HCT116 (cell line): Measurements from ENCODE around the gene ITGA11. TPM values are rescaled to one million over a fixed set of nuclear protein-coding genes. Genes with fewer than 3 reads are reported as not detected.

Source experiments
- ATAC-seq: fragments of 200-7000 bp; cut with Tn5 transposase; 2 replicates; pipeline ENCODE4 v1.9.1; 2020; ENCODE audit warnings: mild to moderate bottlenecking, moderate library complexity
- BruUV-seq: library from RNA; stranded (reverse); fragments of 400-500 nt; replicated peaks from 2 replicates; lab custom pipeline; 2021; lab: Mats Ljungman, UMichigan
- CTCF ChIA-PET: fragments of 300-600 bp; sonication (Branson Sonifier 250); formaldehyde crosslinking; loops from one replicate; lab custom pipeline; 2021; ENCODE audit warnings: antibody characterized with exemption; lab: Charles Lee
- POLR2A ChIA-PET: fragments of 300-600, 350-600 bp; sonication (Branson Sonifier 250); formaldehyde crosslinking; loops from one replicate; lab custom pipeline; 2021; ENCODE audit warnings: antibody characterized with exemption; lab: Charles Lee
- RAD21 ChIA-PET, 2 experiments: fragments of 300-600 bp; sonication (Branson Sonifier 250); formaldehyde crosslinking; loops; one replicate each; lab custom pipeline; 2023; ENCODE audit warnings: low total read pairs in 2 of 2; ENCODE audit not compliant: uncharacterized antibody in 2 of 2, unreplicated experiment in 2 of 2, low non-redundant PET in 1 of 2; lab: Charles Lee
- DNase-seq: peaks from one replicate; pipeline ENCODE4 v3.0.0-alpha.2; 2010; ENCODE audit warnings: low read depth, low spot score
- H2AFZ ChIP-seq: fragments of 200-600 bp; shearing (Covaris generic), sonication (generic); 2 replicates; pipeline ENCODE4 v1.6.1; 2017; ENCODE audit warnings: low read depth, mixed run types, mixed read lengths, antibody characterized with exemption, low read length; ENCODE audit not compliant: poor library complexity, severe bottlenecking
- H3K27ac ChIP-seq: 2 replicates; pipeline ENCODE4 v1.5.1; 2012; ENCODE audit warnings: low read depth, low read length
- H3K27me3 ChIP-seq: fragments of 200-600 bp; sonication (generic); 2 replicates; pipeline ENCODE4 v1.6.1; 2016; ENCODE audit warnings: mixed run types, low read length, mixed read lengths; ENCODE audit not compliant: insufficient read depth
- H3K36me3 ChIP-seq, 2 experiments: fragments of 200-500 bp in 1 of 2; fragments of 200-600 bp in 1 of 2; sonication (Bioruptor generic) in 1 of 2; sonication (generic) in 1 of 2; 2 replicates each; pipeline versions ENCODE4 v1.5.1 to v1.6.1; 2014 to 2016; ENCODE audit warnings: low read length in 2 of 2, inconsistent platforms in 1 of 2, mixed read lengths in 1 of 2, mixed run types in 1 of 2; ENCODE audit not compliant: insufficient read depth in 2 of 2, control insufficient read depth in 1 of 2
- H3K4me1 ChIP-seq, 2 experiments: fragments of 200-600 bp in 1 of 2; sonication (generic) in 1 of 2; 2 replicates each; pipeline versions ENCODE4 v1.5.1 to v1.6.1; 2012 to 2017; ENCODE audit warnings: low read length in 2 of 2, inconsistent platforms in 1 of 2, mild to moderate bottlenecking in 1 of 2, mixed read lengths in 1 of 2, mixed run types in 1 of 2, moderate library complexity in 1 of 2; ENCODE audit not compliant: insufficient read depth in 2 of 2, control insufficient read depth in 1 of 2
- H3K4me2 ChIP-seq: fragments of 200-600 bp; sonication (generic); 2 replicates; pipeline ENCODE4 v1.6.1; 2017; ENCODE audit warnings: mixed run types, low read length, mixed read lengths
- H3K4me3 ChIP-seq, 2 experiments: fragments of 200-600 bp in 1 of 2; sonication (generic) in 1 of 2; replicated peaks in 1 of 2; 2 replicates each; pipeline ENCODE4 v1.5.1; 2011 to 2016; ENCODE audit warnings: low read length in 2 of 2, control low read depth in 1 of 2, low read depth in 1 of 2, mild to moderate bottlenecking in 1 of 2, mixed read lengths in 1 of 2, mixed run types in 1 of 2
- H3K79me2 ChIP-seq: fragments of 200-600 bp; sonication (generic); 2 replicates; pipeline ENCODE4 v1.6.1; 2017; ENCODE audit warnings: mild to moderate bottlenecking, mixed run types, low read length, moderate library complexity, mixed read lengths; ENCODE audit not compliant: insufficient read depth
- H3K9ac ChIP-seq: fragments of 200-600 bp; sonication (generic); 2 replicates; pipeline ENCODE4 v1.6.1; 2016; ENCODE audit warnings: low read length, mixed read lengths
- H3K9me2 ChIP-seq: fragments of 200-600 bp; sonication (generic), shearing (Covaris generic); 2 replicates; pipeline ENCODE4 v1.6.1; 2017; ENCODE audit warnings: mixed run types, mild to moderate bottlenecking, moderate library complexity; ENCODE audit not compliant: insufficient read depth
- H3K9me3 ChIP-seq, 2 experiments: fragments of 200-500 bp in 1 of 2; fragments of 200-600 bp in 1 of 2; sonication (Bioruptor generic) in 1 of 2; sonication (generic) in 1 of 2; 2 replicates each; pipeline ENCODE4 v1.6.1; 2014 to 2017; ENCODE audit warnings: low read length in 2 of 2, mixed read lengths in 2 of 2, inconsistent platforms in 1 of 2, low read depth in 1 of 2, mild to moderate bottlenecking in 1 of 2, mixed run types in 1 of 2, moderate library complexity in 1 of 2; ENCODE audit not compliant: control insufficient read depth in 1 of 2, insufficient read depth in 1 of 2
- H4K20me1 ChIP-seq: fragments of 200-600 bp; sonication (generic), shearing (Covaris generic); 2 replicates; pipeline ENCODE4 v1.6.1; 2017; ENCODE audit warnings: mixed run types, mild to moderate bottlenecking, moderate library complexity; ENCODE audit not compliant: insufficient read depth
- CEBPB ChIP-seq: IDR thresholded peaks from 2 replicates; pipeline ENCODE4 v1.6.1; 2012; ENCODE audit warnings: low read depth
- EZH2 ChIP-seq: fragments of 200-600 bp; sonication (generic); IDR thresholded peaks from 2 replicates; pipeline ENCODE4 v1.6.1; 2017; ENCODE audit warnings: antibody characterized with exemption, mixed run types
- EZH2phosphoT487 ChIP-seq: fragments of 200-600 bp; IDR thresholded peaks from 2 replicates; pipeline ENCODE4 v1.6.1; 2018; ENCODE audit warnings: antibody characterized with exemption, borderline replicate concordance
- FOSL1 ChIP-seq: IDR thresholded peaks from 2 replicates; pipeline ENCODE4 v1.6.1; 2012; ENCODE audit warnings: low read depth
- POLR2A ChIP-seq: IDR thresholded peaks from 2 replicates; pipeline ENCODE4 v1.7.0; 2011; ENCODE audit warnings: borderline replicate concordance; ENCODE audit not compliant: insufficient read depth, insufficient read length; ENCODE audit errors: extremely low read depth
- POLR2AphosphoS5 ChIP-seq: IDR thresholded peaks from 2 replicates; pipeline ENCODE4 v1.6.1; 2011; ENCODE audit warnings: mild to moderate bottlenecking, low read depth, low read length, moderate library complexity
- RAD21 ChIP-seq: IDR thresholded peaks from 2 replicates; pipeline ENCODE4 v1.6.1; 2012; ENCODE audit warnings: low read depth, mild to moderate bottlenecking
- REST ChIP-seq: IDR thresholded peaks from 2 replicates; pipeline ENCODE4 v1.6.1; 2012; ENCODE audit warnings: low read depth
- SIN3A ChIP-seq: IDR thresholded peaks from 2 replicates; pipeline ENCODE4 v1.6.1; 2012; ENCODE audit warnings: low read depth
- SRF ChIP-seq: IDR thresholded peaks from 2 replicates; pipeline ENCODE4 v1.6.1; 2012; ENCODE audit warnings: low read depth
- ZFX ChIP-seq: fragments of 450-650 bp; IDR thresholded peaks from 2 replicates; pipeline ENCODE4 v1.6.1; 2017
- intact Hi-C: fragments of 100-400 bp; cut with micrococcal nuclease; formaldehyde crosslinking; loops from 2 replicates; pipeline ENCODE4 v1.10.0; 2022
- total RNA-seq: library from RNA; stranded (reverse); gene quantifications from one replicate; pipeline ENCODE4 v1.2.1, GENCODE V29; 2021; ENCODE audit not compliant: unreplicated experiment

ITGA11 gene
- total RNA-seq, 1 experiment from 2014 or later = not detected

GRCh38 chr15:68447976-68448755 is 16.2 kb upstream of the ITGA11 start (continued):
- TF ChIP-seq REST (no peak), ZFX (no peak), EZH2 (no peak)
- TF ChIP-seq, all 23 proteins: peak for 0

- no peaks in the 10 kb centered on the region for H4K20me1 ChIP-seq
- ATAC-seq = peak; percentile 58
- peaks cover 6% of the 10 kb centered on the region; the same call in 1 of the 2 replicates for H3K27me3 ChIP-seq
- no peaks in the 10 kb centered on the region for H3K9me2 ChIP-seq
- H3K9me3 ChIP-seq = peaks cover 0 to 4% of the 10 kb centered on the region in 2 experiments; a peak in 1 of 4 replicates
- no peak overlapping the region for H3K27ac ChIP-seq
- peak overlapping the region; percentile 17; the same call in 1 of the 2 replicates for H3K4me2 ChIP-seq
- POLR2A ChIA-PET = no interaction called here
- DNase-seq = no peak
- TF ChIP-seq POLR2A (no peak), FOSL1 (no peak), CEBPB (no peak), POLR2AphosphoS5 (no peak), RAD21 (no peak), EZH2phosphoT487 (no peak), SIN3A (no peak), SRF (no peak)
- no peaks in the 10 kb centered on the region for H3K79me2 ChIP-seq
- no peak overlapping the region for H3K9ac ChIP-seq
- CTCF ChIA-PET = no interaction called here
- peaks cover 0 to 5% of the 10 kb centered on the region in 2 experiments; a peak in 2 of 4 replicates for H3K4me1 ChIP-seq
- no peak overlapping the region for H3K4me3 ChIP-seq
- no TSS peak for BruUV-seq
- RAD21 ChIA-PET = no interaction called here
- H2AFZ ChIP-seq = peak overlapping the region; percentile 21
- intact Hi-C loops = no loop called here
- no peaks in the 10 kb centered on the region for H3K36me3 ChIP-seq
These were observed 15.2 kb upstream of the ITGA11 start for GRCh38 chr15:68447209-68447608.
